Measurements from ENCODE around the gene STRA8.

DNA sequence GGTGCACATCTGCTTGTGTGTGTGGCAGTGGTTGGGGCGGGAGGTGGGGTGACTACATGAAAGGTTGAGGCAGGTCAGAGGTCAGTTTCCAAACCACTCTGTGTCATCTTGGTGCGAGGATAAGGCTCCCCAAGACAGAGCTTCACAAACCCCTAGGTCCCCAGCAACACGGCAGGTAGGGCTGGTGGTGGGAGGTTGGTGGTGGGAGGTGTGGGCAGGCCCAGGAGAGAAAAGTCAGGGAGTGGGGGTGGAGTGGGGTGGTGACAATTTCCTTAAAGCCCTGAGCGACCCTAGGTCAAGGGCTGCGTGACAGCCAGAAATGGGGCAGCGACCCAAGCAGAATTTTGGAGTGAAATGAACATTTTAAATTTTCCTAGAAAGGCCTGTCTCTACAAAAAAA, 1.6 kb upstream of the STRA8 start:
- TF ChIP-seq, protein P1, sequence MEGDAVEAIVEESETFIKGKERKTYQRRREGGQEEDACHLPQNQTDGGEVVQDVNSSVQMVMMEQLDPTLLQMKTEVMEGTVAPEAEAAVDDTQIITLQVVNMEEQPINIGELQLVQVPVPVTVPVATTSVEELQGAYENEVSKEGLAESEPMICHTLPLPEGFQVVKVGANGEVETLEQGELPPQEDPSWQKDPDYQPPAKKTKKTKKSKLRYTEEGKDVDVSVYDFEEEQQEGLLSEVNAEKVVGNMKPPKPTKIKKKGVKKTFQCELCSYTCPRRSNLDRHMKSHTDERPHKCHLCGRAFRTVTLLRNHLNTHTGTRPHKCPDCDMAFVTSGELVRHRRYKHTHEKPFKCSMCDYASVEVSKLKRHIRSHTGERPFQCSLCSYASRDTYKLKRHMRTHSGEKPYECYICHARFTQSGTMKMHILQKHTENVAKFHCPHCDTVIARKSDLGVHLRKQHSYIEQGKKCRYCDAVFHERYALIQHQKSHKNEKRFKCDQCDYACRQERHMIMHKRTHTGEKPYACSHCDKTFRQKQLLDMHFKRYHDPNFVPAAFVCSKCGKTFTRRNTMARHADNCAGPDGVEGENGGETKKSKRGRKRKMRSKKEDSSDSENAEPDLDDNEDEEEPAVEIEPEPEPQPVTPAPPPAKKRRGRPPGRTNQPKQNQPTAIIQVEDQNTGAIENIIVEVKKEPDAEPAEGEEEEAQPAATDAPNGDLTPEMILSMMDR (conservative IDR thresholded peaks at IDR 0.05; ENCODE audit: low read depth, low read length), result no peak
- TF ChIP-seq EZH2phosphoT487 (IDR thresholded peaks at IDR 0.05; ENCODE audit: borderline replicate concordance, low read length) (no peak), EZH2 (IDR thresholded peaks at IDR 0.05; ENCODE audit: low read length, unreplicated experiment) (no peak)

Measured in PC-3 (cell line).